ENCODE measurements around the gene STMN1. TPM values are rescaled to one million over a fixed set of nuclear protein-coding genes. Genes with fewer than 3 reads are reported as not detected.

Gene STMN1
- polyA plus RNA-seq, 2 of the 4 experiments (the other 2 are of a cell fraction) = 82.4 to 145 TPM

DNA sequence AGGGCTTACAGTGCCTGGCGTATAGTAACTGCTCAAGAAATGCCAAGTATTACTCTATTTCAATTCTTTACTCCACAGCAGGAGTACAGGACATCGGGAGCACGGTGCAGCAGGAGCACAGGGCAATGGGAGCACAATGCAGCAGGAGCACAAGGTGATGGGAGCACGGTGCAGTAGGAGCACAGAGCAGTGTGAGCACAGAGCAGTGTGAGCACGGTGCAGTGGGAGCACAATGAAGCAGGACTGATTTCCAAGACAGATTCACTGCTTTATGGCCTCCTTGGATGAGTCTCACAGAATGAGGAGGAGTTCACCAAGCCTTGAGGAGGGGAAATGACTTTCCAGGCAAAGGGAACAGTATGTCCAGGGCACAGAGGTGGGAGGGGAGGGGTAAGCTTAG is 25.7 kb downstream of the STMN1 start:
- 91% methylated on average over 3 of the region's 5 CpGs for WGBS (ENCODE audit: missing lambda C conversion rate)
- ATAC-seq (no peak; a peak in 1 of 6 replicates), DNase-seq (ENCODE audit: low read depth in 1 of 2, low spot score in 1 of 2) (no peak), FAIRE-seq (no peak)
- ChIA-PET CTCF (interaction anchor here (1.5 to 4.9 kb wide), 2 partner anchors 15 kb away, joined by 6 to 26 read pairs; no protein-coding TSS in a partner anchor), POLR2A (no interaction called here)
- H3K4me1 ChIP-seq = peaks cover 4% of the 10 kb centered on the region; the same call in 2 of the 3 replicates
- no peak overlapping the region; a peak in 1 of 6 replicates for H3K27ac ChIP-seq
- no peak overlapping the region for H3K4me3 ChIP-seq
- no peak for TF ChIP-seq POLR2A (IDR thresholded peaks at IDR 0.05; ENCODE audit: low read length)
- no peak for TF ChIP-seq ZNF302 (CRISPR knock-in tag; IDR thresholded peaks at IDR 0.05)
- TF ChIP-seq PHF8 (IDR thresholded peaks at IDR 0.05; ENCODE audit: borderline replicate concordance, low read depth) = no peak
- no peak for TF ChIP-seq FOSL2 (IDR thresholded peaks at IDR 0.05)
- TF ChIP-seq FOSL2 (CRISPR knock-in tag; IDR thresholded peaks at IDR 0.05) = no peak
- TF ChIP-seq, protein P1, sequence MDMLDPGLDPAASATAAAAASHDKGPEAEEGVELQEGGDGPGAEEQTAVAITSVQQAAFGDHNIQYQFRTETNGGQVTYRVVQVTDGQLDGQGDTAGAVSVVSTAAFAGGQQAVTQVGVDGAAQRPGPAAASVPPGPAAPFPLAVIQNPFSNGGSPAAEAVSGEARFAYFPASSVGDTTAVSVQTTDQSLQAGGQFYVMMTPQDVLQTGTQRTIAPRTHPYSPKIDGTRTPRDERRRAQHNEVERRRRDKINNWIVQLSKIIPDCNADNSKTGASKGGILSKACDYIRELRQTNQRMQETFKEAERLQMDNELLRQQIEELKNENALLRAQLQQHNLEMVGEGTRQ (IDR thresholded peaks at IDR 0.05) = no peak
- TF ChIP-seq HEYL (CRISPR knock-in tag; IDR thresholded peaks at IDR 0.05) = no peak
- TF ChIP-seq RAD21 (conservative IDR thresholded peaks at IDR 0.05 in 1 of 2, IDR thresholded peaks at IDR 0.05 in 1 of 2) = no peak
- no peak for TF ChIP-seq NR3C1 (IDR thresholded peaks at IDR 0.05)
- no peak for TF ChIP-seq MAFK (IDR thresholded peaks at IDR 0.05; ENCODE audit: partially characterized antibody)
- no peak for TF ChIP-seq HOXB5 (CRISPR knock-in tag; IDR thresholded peaks at IDR 0.05)
- TF ChIP-seq, protein P2, sequence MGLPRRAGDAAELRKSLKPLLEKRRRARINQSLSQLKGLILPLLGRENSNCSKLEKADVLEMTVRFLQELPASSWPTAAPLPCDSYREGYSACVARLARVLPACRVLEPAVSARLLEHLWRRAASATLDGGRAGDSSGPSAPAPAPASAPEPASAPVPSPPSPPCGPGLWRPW (IDR thresholded peaks at IDR 0.05) = no peak
- H3K4me2 ChIP-seq = no peak overlapping the region
- no peaks in the 10 kb centered on the region for H3K9me3 ChIP-seq

DNA sequence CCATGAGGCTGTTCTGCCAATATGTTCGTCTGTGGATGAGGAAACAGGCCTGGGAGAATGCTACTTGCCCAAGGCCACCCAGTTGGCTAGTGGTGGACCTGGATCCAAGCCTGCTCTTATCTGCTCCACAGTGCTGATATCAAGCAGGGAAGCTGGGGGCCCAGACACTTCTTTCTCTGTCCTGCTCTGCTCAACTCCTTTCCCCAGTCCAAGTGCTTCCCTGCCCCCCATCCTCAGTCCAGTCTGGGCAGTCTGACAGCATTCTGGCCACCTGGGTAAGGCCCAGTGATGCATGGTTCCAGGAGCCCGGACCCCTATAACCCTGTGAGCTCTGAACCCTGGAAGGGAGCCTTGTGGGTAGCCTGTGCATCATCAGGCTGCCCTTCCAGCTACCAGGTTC is 26.5 kb downstream of the STMN1 start:
- TF ChIP-seq, protein P1 (IDR thresholded peaks at IDR 0.05) = no peak
- no peak for TF ChIP-seq EHMT2 (IDR thresholded peaks at IDR 0.05; ENCODE audit: low read depth)
- no peak for TF ChIP-seq ZFP36 (IDR thresholded peaks at IDR 0.05; ENCODE audit: borderline replicate concordance, partially characterized antibody)
- no peak for TF ChIP-seq MAZ (IDR thresholded peaks at IDR 0.05; ENCODE audit: borderline replicate concordance, low read depth, low read length)
- TF ChIP-seq, protein P3, sequence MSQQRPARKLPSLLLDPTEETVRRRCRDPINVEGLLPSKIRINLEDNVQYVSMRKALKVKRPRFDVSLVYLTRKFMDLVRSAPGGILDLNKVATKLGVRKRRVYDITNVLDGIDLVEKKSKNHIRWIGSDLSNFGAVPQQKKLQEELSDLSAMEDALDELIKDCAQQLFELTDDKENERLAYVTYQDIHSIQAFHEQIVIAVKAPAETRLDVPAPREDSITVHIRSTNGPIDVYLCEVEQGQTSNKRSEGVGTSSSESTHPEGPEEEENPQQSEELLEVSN (IDR thresholded peaks at IDR 0.05; ENCODE audit: borderline replicate concordance, low read depth) = no peak
- TF ChIP-seq CEBPB (IDR thresholded peaks at IDR 0.05) = no peak
- no peak for TF ChIP-seq FOSB (CRISPR knock-in tag; IDR thresholded peaks at IDR 0.05)
- TF ChIP-seq GATA3 (IDR thresholded peaks at IDR 0.05; ENCODE audit: borderline replicate concordance) = no peak
- TF ChIP-seq TP53 (CRISPR knock-in tag; IDR thresholded peaks at IDR 0.05) = no peak
- Histone ChIP-seq H3K4me1 (peaks cover 7% of the 10 kb centered on the region), H3K4me3 (no peak overlapping the region), H3K4me2 (no peak overlapping the region), H3K9me3 (no peaks in the 10 kb centered on the region), H3K27ac (no peak overlapping the region; a peak in 1 of 6 replicates)
- no peak for ATAC-seq
- FAIRE-seq = no peak
- 73% methylated on average over 2 of the region's 2 CpGs for WGBS (ENCODE audit: missing lambda C conversion rate)
- ChIA-PET CTCF (interaction anchor here (0.7 to 1.5 kb wide), 3 partner anchors 13 to 552 kb away, joined by 3 to 6 read pairs (median 4); no protein-coding TSS in a partner anchor), POLR2A (no interaction called here)
- DNase-seq (ENCODE audit: low read depth in 1 of 2, low spot score in 1 of 2) = no peak

DNA sequence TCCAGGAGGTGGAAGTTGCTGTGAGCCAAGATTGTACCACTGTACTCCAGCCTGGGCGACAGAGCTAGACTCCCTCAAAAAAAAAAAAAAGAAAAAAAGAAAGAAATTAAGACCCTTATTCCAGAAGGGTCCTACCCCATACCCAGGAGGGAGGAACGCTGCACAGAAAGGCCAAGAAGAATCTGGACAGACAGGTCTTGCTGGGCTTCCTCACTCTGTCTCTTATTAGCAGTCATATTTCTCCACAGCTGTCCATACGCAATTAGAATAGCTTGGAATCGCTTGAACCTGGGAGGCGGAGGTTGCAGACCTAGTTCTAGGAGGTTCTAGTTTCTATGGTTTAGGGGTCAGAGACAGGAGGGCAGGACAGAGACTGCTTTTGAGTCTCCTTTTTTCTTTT is 27.5 kb downstream of the STMN1 start:
- peaks cover 11% of the 10 kb centered on the region for H3K4me1 ChIP-seq
- CTCF ChIA-PET = interaction anchor here (1.1 kb wide), 1 partner anchor 14 kb away, joined by 4 read pairs; no protein-coding TSS in a partner anchor
- no peak overlapping the region for H3K4me3 ChIP-seq
- ATAC-seq (no peak), DNase-seq (ENCODE audit: low read depth in 1 of 2, low spot score in 1 of 2) (no peak), FAIRE-seq (no peak)
- no peaks in the 10 kb centered on the region for H3K9me3 ChIP-seq
- POLR2A ChIA-PET = interaction anchor here (1.0 kb wide), 1 partner anchor 12 kb away, joined by 3 read pairs; no protein-coding TSS in a partner anchor
- no peak overlapping the region for H3K27ac ChIP-seq
- no peak overlapping the region for H3K4me2 ChIP-seq
- WGBS (ENCODE audit: missing lambda C conversion rate) = 87% methylated on average over 5 of the region's 5 CpGs
- TF ChIP-seq, protein P4, sequence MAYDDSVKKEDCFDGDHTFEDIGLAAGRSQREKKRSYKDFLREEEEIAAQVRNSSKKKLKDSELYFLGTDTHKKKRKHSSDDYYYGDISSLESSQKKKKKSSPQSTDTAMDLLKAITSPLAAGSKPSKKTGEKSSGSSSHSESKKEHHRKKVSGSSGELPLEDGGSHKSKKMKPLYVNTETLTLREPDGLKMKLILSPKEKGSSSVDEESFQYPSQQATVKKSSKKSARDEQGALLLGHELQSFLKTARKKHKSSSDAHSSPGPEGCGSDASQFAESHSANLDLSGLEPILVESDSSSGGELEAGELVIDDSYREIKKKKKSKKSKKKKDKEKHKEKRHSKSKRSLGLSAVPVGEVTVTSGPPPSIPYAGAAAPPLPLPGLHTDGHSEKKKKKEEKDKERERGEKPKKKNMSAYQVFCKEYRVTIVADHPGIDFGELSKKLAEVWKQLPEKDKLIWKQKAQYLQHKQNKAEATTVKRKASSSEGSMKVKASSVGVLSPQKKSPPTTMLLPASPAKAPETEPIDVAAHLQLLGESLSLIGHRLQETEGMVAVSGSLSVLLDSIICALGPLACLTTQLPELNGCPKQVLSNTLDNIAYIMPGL (CRISPR knock-in tag; IDR thresholded peaks at IDR 0.05; ENCODE audit: borderline replicate concordance) = no peak
- TF ChIP-seq BHLHE40 (IDR thresholded peaks at IDR 0.05; ENCODE audit: low read depth, low read length) (no peak), KDM5A (IDR thresholded peaks at IDR 0.05) (no peak), RNF2 (IDR thresholded peaks at IDR 0.05; ENCODE audit: borderline replicate concordance, low read depth) (no peak), NR3C1 (IDR thresholded peaks at IDR 0.05) (no peak), CBX8 (IDR thresholded peaks at IDR 0.05) (no peak), TP53 (CRISPR knock-in tag; IDR thresholded peaks at IDR 0.05) (no peak), MYC (IDR thresholded peaks at IDR 0.05; ENCODE audit: borderline replicate concordance, low read length) (no peak), FOSL2 (IDR thresholded peaks at IDR 0.05) (no peak), FOSL2 (CRISPR knock-in tag; IDR thresholded peaks at IDR 0.05) (no peak), HOXA7 (CRISPR knock-in tag; IDR thresholded peaks at IDR 0.05) (no peak)
- TF ChIP-seq, protein P5, sequence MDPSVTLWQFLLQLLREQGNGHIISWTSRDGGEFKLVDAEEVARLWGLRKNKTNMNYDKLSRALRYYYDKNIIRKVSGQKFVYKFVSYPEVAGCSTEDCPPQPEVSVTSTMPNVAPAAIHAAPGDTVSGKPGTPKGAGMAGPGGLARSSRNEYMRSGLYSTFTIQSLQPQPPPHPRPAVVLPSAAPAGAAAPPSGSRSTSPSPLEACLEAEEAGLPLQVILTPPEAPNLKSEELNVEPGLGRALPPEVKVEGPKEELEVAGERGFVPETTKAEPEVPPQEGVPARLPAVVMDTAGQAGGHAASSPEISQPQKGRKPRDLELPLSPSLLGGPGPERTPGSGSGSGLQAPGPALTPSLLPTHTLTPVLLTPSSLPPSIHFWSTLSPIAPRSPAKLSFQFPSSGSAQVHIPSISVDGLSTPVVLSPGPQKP (IDR thresholded peaks at IDR 0.05; ENCODE audit: low read depth, low read length) = no peak
- TF ChIP-seq, protein P3 (IDR thresholded peaks at IDR 0.05; ENCODE audit: borderline replicate concordance, low read depth) = no peak

Measured in A549 (cell line).